Mammary epithelial cell (primary cell): Measurements from ENCODE around the gene UACA.

Source experiments
- EZH2 ChIP-seq: IDR thresholded peaks from 2 replicates; pipeline ENCODE4 v1.6.1; 2012; ENCODE audit warnings: low read length, inconsistent platforms, borderline replicate concordance
- TF ChIP-seq, protein P1 (sequence below), 2 donors: IDR thresholded peaks in 1 of 2; conservative IDR thresholded peaks in 1 of 2; 2 replicates each; pipeline ENCODE4 v1.5.1; 2011 to 2012; ENCODE audit warnings: inconsistent platforms in 2 of 2, low read length in 2 of 2, mild to moderate bottlenecking in 2 of 2, control low read depth in 1 of 2, low read depth in 1 of 2; ENCODE audit not compliant: insufficient read depth in 1 of 2; ENCODE audit errors: extremely low read depth in 1 of 2

DNA sequence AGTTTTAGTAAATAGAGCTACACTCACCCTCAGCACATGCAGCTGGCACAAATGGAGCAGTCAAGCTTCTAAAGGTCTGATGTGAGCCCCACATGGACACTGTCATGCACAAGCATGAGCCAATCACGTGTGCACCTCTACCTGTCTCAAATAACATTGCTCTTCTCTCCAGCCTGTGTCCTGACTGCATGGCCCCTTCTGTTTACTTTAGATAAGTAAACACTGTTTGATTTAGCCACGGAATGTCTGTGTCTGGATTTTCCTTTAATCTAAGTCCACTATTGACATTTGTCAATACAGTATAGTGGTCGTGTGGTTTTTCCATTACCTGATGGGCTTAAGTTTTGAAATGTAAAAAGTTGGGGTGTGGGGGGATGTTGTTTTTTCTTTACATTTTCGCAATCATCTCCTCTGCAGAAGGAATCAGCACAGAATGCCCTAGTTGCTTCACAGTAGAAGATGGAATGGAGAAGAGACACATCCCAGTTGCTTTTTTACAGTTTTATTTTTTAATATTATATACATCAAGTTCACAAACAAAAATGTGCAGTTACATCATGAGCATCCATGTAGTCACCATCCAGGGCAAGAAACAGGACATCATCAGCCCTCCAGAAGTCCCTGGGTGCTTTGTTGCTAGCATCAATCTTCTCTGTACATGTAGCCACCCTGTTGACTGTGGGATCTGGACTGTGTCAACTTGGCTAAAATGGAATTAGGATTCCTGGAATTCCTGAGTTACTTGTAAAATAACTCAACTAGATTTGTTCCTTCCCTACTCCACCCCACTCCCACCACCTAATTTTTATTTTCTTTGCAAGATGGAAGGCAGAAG is 146.1 kb downstream of the UACA start:
- TF ChIP-seq, protein P1, sequence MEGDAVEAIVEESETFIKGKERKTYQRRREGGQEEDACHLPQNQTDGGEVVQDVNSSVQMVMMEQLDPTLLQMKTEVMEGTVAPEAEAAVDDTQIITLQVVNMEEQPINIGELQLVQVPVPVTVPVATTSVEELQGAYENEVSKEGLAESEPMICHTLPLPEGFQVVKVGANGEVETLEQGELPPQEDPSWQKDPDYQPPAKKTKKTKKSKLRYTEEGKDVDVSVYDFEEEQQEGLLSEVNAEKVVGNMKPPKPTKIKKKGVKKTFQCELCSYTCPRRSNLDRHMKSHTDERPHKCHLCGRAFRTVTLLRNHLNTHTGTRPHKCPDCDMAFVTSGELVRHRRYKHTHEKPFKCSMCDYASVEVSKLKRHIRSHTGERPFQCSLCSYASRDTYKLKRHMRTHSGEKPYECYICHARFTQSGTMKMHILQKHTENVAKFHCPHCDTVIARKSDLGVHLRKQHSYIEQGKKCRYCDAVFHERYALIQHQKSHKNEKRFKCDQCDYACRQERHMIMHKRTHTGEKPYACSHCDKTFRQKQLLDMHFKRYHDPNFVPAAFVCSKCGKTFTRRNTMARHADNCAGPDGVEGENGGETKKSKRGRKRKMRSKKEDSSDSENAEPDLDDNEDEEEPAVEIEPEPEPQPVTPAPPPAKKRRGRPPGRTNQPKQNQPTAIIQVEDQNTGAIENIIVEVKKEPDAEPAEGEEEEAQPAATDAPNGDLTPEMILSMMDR (conservative IDR thresholded peaks at IDR 0.05 in 1 of 2, IDR thresholded peaks at IDR 0.05 in 1 of 2; ENCODE audit: extremely low read depth in 1 of 2, insufficient read depth in 1 of 2, low read depth in 1 of 2, low read length in 2 of 2), result no peak
- no peak for TF ChIP-seq EZH2
